Skeletal muscle cell (primary cell): ENCODE data around the gene ASIC3.
"Not testable (repeated sequence)": the region's sequence is repeated elsewhere in the genome, so short reads cannot be mapped to it uniquely, and the experiment has no call there.

Experiments
- DNase-seq: peaks from one replicate; pipeline ENCODE4 v3.0.0-alpha.2; 2010; ENCODE audit warnings: low read depth
- H3K4me3 ChIP-seq: 2 replicates; pipeline ENCODE4 v1.5.1; 2011; ENCODE audit warnings: low read depth, mild to moderate bottlenecking, control low read depth, low read length, moderate library complexity

ASIC3 gene

GRCh38 chr7:151047976-151048815 is at the start of gene ASIC3:
Gene ASIC3, plus strand, starts transcription at chr7:151048531. Its CDS starts 355 bp downstream, at chr7:151048886.
- no peak for DNase-seq
- no peak within 1 kb of the TSS for H3K4me3 ChIP-seq

- no peak overlapping the region for H3K4me3 ChIP-seq
Measured at GRCh38 chr7:150999001-150999400, 49.3 kb upstream of the ASIC3 start.

GRCh38 chr7:150999497-151000230 is 48.7 kb upstream of the ASIC3 start:
- H3K4me3 ChIP-seq: no peak overlapping the region
- DNase-seq: no peak

More at GRCh38 chr7:150999001-150999400, 49.3 kb upstream of the ASIC3 start:
- no peak for DNase-seq

GRCh38 chr7:151000897-151001495 is 47.3 kb upstream of the ASIC3 start:
- H3K4me3 ChIP-seq: no peak overlapping the region
- DNase-seq: no peak

GRCh38 chr7:151001546-151001945 is 46.8 kb upstream of the ASIC3 start:
- H3K4me3 ChIP-seq: no peak overlapping the region

GRCh38 chr7:151003572-151003971 is 44.8 kb upstream of the ASIC3 start:
- DNase-seq: no peak
- H3K4me3 ChIP-seq: no peak overlapping the region

More at GRCh38 chr7:151001546-151001945, 46.8 kb upstream of the ASIC3 start:
- DNase-seq: no peak

GRCh38 chr7:151005566-151005965 is 42.8 kb upstream of the ASIC3 start:
- no peak for DNase-seq
- no peak overlapping the region for H3K4me3 ChIP-seq

GRCh38 chr7:151006590-151007300 is 41.6 kb upstream of the ASIC3 start:
- H3K4me3 ChIP-seq: no peak overlapping the region
- no peak for DNase-seq

- no peak overlapping the region for H3K4me3 ChIP-seq
- no peak for DNase-seq
Measured at GRCh38 chr7:151007469-151007898, 40.8 kb upstream of the ASIC3 start.

GRCh38 chr7:151008143-151008510 is 40.2 kb upstream of the ASIC3 start:
- H3K4me3 ChIP-seq: no peak overlapping the region
- no peak for DNase-seq

GRCh38 chr7:151008511-151009323 is 39.6 kb upstream of the ASIC3 start:
- H3K4me3 ChIP-seq: peak overlapping the region; percentile 21
- DNase-seq: no peak

- H3K4me3 ChIP-seq: no peak overlapping the region
- no peak for DNase-seq
Measured at GRCh38 chr7:151009327-151010036, 38.8 kb upstream of the ASIC3 start.

- DNase-seq: no peak
- H3K4me3 ChIP-seq: no peak overlapping the region
Measured at GRCh38 chr7:151010037-151010306, 38.4 kb upstream of the ASIC3 start.

- no peak for DNase-seq
- peak overlapping the region; percentile 11 for H3K4me3 ChIP-seq
Measured at GRCh38 chr7:151010307-151011096, 37.8 kb upstream of the ASIC3 start.

GRCh38 chr7:151011097-151011409 is 37.3 kb upstream of the ASIC3 start:
- no peak for DNase-seq
- no peak overlapping the region for H3K4me3 ChIP-seq

GRCh38 chr7:151011616-151012015 is 36.7 kb upstream of the ASIC3 start:
- DNase-seq, H3K4me3 ChIP-seq: not testable (repeated sequence)

- DNase-seq: no peak
Measured at GRCh38 chr7:151012031-151012692, 36.2 kb upstream of the ASIC3 start.

More at GRCh38 chr7:151012031-151012692, 36.2 kb upstream of the ASIC3 start:
- H3K4me3 ChIP-seq: no peak overlapping the region
